T follicular helper cell (primary cell): ENCODE measurements around the gene PCDHGB7.
"Not testable (repeated sequence)": the region's sequence is repeated elsewhere in the genome, so short reads cannot be mapped to it uniquely, and the experiment has no call there.

ENCODE experiments used
- DNase-seq: peaks from one replicate; pipeline ENCODE4 v3.0.0-alpha.2; 2020; ENCODE audit warnings: low read depth

Gene PCDHGB7

DNA sequence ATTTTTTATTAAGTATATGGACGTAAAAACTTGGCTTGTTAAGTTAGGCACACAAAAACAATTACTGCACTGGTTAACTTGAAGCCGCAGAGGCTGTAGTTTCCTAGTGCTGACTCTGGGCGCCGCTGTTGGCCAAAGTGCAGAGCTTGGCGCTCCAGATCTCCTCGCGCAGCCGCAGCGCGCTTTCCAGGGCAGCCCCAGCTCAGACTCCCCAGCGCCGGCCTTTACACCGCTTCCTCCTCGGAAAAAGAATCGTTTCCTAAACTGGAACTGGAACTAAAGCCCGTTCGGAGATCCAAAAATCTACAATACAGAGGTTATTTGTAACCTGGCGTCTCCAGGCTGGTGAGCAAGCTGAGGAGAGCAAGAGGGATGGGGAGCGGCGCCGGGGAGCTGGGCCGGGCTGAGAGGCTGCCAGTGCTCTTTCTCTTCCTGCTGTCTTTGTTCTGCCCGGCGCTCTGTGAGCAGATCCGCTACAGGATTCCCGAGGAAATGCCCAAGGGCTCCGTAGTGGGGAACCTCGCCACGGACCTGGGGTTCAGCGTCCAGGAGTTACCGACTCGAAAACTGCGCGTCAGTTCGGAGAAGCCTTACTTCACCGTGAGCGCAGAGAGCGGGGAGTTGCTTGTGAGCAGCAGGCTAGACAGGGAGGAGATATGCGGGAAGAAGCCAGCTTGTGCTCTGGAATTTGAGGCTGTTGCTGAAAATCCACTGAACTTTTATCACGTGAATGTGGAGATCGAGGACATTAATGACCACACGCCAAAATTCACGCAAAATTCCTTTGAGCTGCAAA lies 19.5 kb upstream of the PCDHGB7 start, which contains the start of gene PCDHGB5:
Gene PCDHGB5 (plus strand): TSS at position 192 of the 796 bp plus-strand sequence. CDS start 181 bp downstream, at position 373.
- DNase-seq, result peak; percentile 24

GRCh38 chr5:141398608-141399007 lies 18.9 kb upstream of the PCDHGB7 start:
- no peak for DNase-seq

DNA sequence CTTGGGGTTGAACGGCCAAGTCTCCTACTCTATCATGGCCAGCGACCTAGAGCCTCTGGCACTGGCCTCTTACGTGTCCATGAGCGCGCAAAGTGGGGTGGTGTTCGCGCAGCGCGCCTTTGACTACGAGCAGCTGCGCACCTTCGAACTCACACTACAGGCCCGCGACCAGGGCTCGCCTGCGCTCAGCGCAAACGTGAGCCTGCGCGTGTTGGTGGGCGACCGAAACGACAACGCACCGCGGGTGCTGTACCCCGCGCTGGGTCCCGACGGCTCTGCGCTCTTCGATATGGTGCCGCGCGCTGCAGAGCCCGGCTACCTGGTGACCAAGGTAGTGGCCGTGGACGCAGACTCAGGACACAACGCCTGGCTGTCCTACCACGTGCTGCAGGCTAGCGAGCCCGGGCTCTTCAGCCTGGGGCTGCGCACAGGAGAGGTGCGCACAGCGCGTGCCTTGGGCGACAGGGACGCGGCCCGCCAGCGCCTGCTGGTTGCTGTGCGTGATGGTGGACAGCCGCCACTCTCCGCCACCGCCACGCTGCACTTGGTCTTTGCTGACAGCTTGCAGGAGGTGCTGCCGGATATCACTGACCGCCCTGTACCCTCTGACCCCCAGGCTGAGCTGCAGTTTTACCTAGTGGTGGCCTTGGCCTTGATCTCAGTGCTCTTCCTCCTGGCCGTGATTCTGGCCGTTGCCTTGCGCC lies 17.8 kb upstream of the PCDHGB7 start:
- no peak for DNase-seq

- no peak for DNase-seq
Observed at GRCh38 chr5:141402553-141403243, 14.8 kb upstream of the PCDHGB7 start, which contains the start of gene PCDHGA9. TSS of gene PCDHGA9 (plus strand) at chr5:141402778. CDS start at chr5:141402953, 175 bp downstream.

DNA sequence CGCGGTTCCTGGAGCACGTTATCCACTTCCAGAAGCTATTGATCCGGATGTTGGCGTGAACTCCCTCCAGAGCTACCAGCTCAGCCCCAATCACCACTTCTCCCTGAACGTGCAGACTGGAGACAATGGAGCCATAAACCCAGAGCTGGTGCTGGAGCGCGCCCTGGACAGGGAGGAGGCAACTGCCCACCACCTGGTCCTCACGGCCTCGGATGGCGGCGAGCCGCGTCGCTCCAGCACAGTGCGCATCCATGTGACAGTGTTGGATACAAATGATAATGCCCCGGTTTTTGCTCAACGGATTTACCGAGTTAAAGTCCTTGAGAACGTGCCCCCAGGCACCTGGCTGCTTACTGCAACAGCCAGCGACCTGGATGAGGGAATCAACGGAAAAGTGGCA lies 14.1 kb upstream of the PCDHGB7 start:
- DNase-seq, result no peak

DNA sequence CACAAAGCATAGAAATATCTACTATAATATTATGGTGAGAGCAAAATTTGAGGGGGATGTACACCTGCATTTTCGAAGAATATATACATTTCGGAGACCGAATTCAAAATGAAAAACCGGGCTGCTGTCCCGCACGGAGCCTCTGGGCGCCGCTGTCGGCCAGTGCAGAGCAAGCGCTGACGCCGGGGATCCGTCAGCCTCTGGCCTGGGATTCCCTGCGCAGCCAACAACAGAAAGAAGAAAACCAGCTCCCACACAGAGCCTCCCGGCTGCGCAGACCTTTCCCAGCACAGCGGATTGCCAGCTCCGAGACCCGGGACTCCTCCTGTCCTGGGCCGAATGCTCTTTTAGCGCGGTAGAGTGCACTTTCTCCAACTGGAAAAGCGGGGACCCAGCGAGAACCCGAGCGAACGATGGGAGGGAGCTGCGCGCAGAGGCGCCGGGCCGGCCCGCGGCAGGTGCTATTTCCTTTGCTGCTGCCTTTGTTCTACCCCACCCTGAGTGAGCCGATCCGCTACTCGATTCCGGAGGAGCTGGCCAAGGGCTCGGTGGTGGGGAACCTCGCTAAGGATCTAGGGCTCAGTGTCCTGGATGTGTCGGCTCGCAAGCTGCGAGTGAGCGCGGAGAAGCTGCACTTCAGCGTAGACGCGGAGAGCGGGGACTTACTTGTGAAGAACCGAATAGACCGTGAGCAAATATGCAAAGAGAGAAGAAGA lies 9.5 kb upstream of the PCDHGB7 start, which contains the start of gene PCDHGB6:
Gene PCDHGB6 (plus strand): TSS at position 232 of the 716 bp plus-strand sequence. CDS start 182 bp downstream, at position 414.
- not testable (repeated sequence) for DNase-seq

- no peak for DNase-seq
Observed at GRCh38 chr5:141409598-141410306, 7.7 kb upstream of the PCDHGB7 start.

- DNase-seq, result no peak
Observed at GRCh38 chr5:141411575-141411974, 5.9 kb upstream of the PCDHGB7 start.

- peak; percentile 45 for DNase-seq
Observed at GRCh38 chr5:141412854-141413539, 4.5 kb upstream of the PCDHGB7 start, which contains the start of gene PCDHGA10. TSS of gene PCDHGA10 (plus strand) at chr5:141412987. CDS start at chr5:141413176, 189 bp downstream.

DNA sequence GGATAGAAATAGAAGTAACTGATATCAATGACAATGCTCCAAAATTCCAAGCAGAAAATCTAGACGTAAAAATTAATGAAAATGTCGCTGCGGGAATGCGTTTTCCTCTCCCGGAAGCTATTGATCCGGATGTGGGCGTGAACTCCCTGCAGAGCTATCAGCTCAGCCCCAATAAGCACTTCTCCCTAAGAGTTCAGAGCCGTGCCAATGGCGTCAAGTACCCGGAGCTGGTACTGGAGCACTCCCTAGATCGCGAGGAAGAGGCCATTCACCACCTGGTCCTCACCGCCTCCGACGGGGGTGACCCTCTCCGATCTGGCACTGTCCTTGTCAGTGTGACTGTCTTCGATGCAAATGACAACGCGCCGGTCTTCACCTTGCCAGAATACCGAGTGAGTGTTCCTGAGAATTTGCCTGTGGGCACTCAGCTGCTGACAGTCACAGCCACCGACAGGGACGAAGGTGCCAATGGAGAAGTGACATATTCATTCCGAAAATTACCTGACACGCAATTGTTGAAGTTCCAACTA lies 3.9 kb upstream of the PCDHGB7 start:
- DNase-seq, result no peak

- not testable (repeated sequence) for DNase-seq
Observed at GRCh38 chr5:141414548-141415274, 2.8 kb upstream of the PCDHGB7 start.

DNA sequence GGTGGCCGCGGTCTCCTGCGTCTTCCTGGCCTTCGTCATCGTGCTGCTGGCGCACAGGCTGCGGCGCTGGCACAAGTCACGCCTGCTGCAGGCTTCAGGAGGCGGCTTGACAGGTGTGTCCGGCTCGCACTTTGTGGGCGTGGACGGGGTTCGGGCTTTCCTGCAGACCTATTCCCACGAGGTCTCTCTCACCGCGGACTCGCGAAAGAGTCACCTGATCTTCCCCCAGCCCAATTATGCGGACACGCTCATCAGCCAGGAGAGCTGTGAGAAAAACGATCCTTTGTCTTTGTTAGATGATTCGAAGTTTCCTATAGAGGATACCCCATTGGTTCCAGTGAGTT lies 2.2 kb upstream of the PCDHGB7 start:
- DNase-seq, result not testable (repeated sequence)

GRCh38 chr5:141419074-141419880 lies 1.8 kb downstream of the PCDHGB7 start:
- no peak for DNase-seq

GRCh38 chr5:141420855-141421488 lies 3.5 kb downstream of the PCDHGB7 start, which contains the start of gene PCDHGA11:
TSS of gene PCDHGA11 (plus strand) at chr5:141421051. CDS start at chr5:141421228, 177 bp downstream.
- no peak for DNase-seq

DNA sequence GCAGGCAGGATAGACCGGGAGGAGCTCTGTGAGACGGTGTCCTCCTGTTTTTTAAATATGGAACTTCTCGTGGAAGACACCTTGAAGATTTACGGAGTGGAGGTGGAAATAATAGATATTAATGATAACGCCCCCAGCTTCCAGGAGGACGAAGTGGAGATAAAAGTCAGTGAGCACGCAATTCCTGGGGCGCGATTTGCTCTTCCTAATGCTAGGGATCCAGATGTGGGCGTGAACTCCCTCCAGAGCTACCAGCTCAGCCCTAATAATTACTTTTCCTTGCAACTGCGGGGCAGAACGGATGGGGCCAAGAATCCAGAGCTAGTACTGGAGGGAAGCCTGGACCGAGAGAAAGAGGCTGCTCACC lies 4.0 kb downstream of the PCDHGB7 start:
- no peak for DNase-seq

DNA sequence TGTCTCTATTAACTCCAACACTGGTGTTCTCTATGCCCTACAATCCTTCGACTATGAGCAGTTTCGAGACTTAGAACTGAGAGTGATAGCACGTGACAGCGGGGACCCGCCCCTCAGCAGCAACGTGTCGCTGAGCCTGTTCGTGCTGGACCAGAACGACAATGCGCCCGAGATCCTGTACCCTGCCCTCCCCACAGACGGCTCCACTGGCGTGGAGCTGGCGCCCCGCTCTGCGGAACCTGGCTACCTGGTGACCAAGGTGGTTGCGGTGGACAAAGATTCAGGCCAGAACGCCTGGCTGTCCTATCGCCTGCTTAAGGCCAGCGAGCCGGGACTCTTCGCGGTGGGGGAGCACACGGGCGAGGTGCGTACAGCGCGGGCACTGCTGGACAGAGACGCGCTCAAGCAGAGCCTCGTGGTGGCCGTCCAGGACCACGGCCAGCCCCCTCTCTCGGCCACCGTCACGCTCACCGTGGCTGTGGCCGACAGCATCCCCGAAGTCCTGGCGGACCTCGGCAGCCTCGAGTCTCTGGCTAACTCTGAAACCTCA lies 5.3 kb downstream of the PCDHGB7 start:
- DNase-seq, result no peak

- DNase-seq, result no peak
Observed at GRCh38 chr5:141427783-141428426, 10.4 kb downstream of the PCDHGB7 start.
